HepG2 (cell line): ENCODE data around the gene CCN2. TPM values are rescaled to one million over a fixed set of nuclear protein-coding genes. Genes with fewer than 3 reads are reported as not detected.

Source experiments
- ATF7-NPFF ChIP-seq: sonication (generic); formaldehyde crosslinking; IDR thresholded peaks from 2 replicates; pipeline ENCODE4 v1.8.1; 2023; ENCODE audit warnings: mild to moderate bottlenecking, low read depth, missing genetic modification reagents, moderate library complexity
- ELF3 ChIP-seq: IDR thresholded peaks from 2 replicates; pipeline ENCODE4 v1.6.1; 2016; ENCODE audit warnings: missing genetic modification reagents, missing compliant biosample characterization
- HCFC1 ChIP-seq: fragments of 150-350 bp; IDR thresholded peaks from 2 replicates; pipeline ENCODE4 v1.6.1; 2014; ENCODE audit warnings: low read depth, low read length
- HIC2 ChIP-seq: sonication (generic); formaldehyde crosslinking; IDR thresholded peaks from 2 replicates; pipeline ENCODE4 v1.9.0; 2022; ENCODE audit warnings: low read depth, missing genetic modification reagents
- KIAA2018 ChIP-seq: sonication (generic); formaldehyde crosslinking; IDR thresholded peaks from 2 replicates; pipeline ENCODE4 v1.5.0; 2020; ENCODE audit warnings: mild to moderate bottlenecking, missing genetic modification reagents, borderline replicate concordance
- MED8 ChIP-seq: sonication (generic); formaldehyde crosslinking; IDR thresholded peaks from 2 replicates; pipeline ENCODE4 v1.8.1; 2023; ENCODE audit warnings: mild to moderate bottlenecking, missing genetic modification reagents; ENCODE audit not compliant: insufficient replicate concordance
- TEF ChIP-seq: sonication (generic); formaldehyde crosslinking; IDR thresholded peaks from 2 replicates; pipeline ENCODE4 v1.5.0; 2020; ENCODE audit warnings: missing genetic modification reagents
- ZBTB43 ChIP-seq: sonication (generic); formaldehyde crosslinking; conservative IDR thresholded peaks from 2 replicates; pipeline ENCODE4 v1.4.0; 2020; ENCODE audit warnings: missing genetic modification reagents
- ZC3H4 ChIP-seq: sonication (generic); formaldehyde crosslinking; IDR thresholded peaks from 2 replicates; pipeline ENCODE4 v1.4.0; 2020; ENCODE audit warnings: missing genetic modification reagents, borderline replicate concordance
- ZNF430 ChIP-seq: sonication (generic); formaldehyde crosslinking; IDR thresholded peaks from 2 replicates; pipeline ENCODE4 v1.9.0; 2021; ENCODE audit warnings: mild to moderate bottlenecking, missing genetic modification reagents
- ZNF670 ChIP-seq: sonication (generic); formaldehyde crosslinking; IDR thresholded peaks from 2 replicates; pipeline ENCODE4 v1.8.0; 2022; ENCODE audit warnings: mild to moderate bottlenecking, missing genetic modification reagents, borderline replicate concordance
- polyA plus RNA-seq, 8 experiments: library from polyadenylated mRNA; depleted of rRNA in 3 of 8; stranded (reverse) in 7 of 8; unstranded in 1 of 8; fragments of >200 nt; fragmentation: Illumina TruSeq in 4 of 8; extraction: Trizol in 4 of 8; gene quantifications; 2 replicates each; pipeline versions ENCODE4 v1.2.1 to v1.2.3, GENCODE V29; 2011 to 2016; ENCODE audit warnings: low read depth in 4 of 8, missing spikeins in 1 of 8, mixed read lengths in 1 of 8; ENCODE audit not compliant: insufficient read depth in 1 of 8
- total RNA-seq, 5 experiments: library from RNA; depleted of rRNA; stranded (reverse); fragments of >200 nt; fragmentation: Illumina TruSeq; extraction: Trizol; gene quantifications; 2 replicates each; pipeline ENCODE4 v1.2.3, GENCODE V29; 2016; ENCODE audit warnings: low read depth in 1 of 5

Gene CCN2
- total and polyA plus RNA-seq, 2 of the 13 experiments (the other 11 are each of a cell fraction or from before 2014, with no cell fraction given), result 34.7 to 316 TPM

- TF ChIP-seq TEF (CRISPR knock-in tag) (no peak), ATF7-NPFF (CRISPR knock-in tag) (no peak), ZBTB43 (CRISPR knock-in tag) (no peak), HIC2 (CRISPR knock-in tag) (no peak), ZNF430 (CRISPR knock-in tag) (0 out of 2 replicates have a peak, but pooled peaks have one; percentile 16), ZC3H4 (no peak), MED8 (CRISPR knock-in tag) (no peak), KIAA2018 (CRISPR knock-in tag) (no peak), ELF3 (CRISPR knock-in tag) (no peak), ZNF670 (CRISPR knock-in tag) (0 out of 2 replicates have a peak, but pooled peaks have one; percentile 30), HCFC1 (no peak)
Measured at GRCh38 chr6:131955192-131955591, 4.0 kb upstream of the CCN2 start (continued).
